Measurements from ENCODE around the gene DNER.
A peak's percentile ranks its signal among the peaks of the same experiment; 100 is the strongest.
"Not testable (repeated sequence)": the region's sequence is repeated elsewhere in the genome, so short reads cannot be mapped to it uniquely, and the experiment has no call there.

DNER gene

GRCh38 chr2:229714080-229714735, at the start of gene DNER:
Gene DNER (minus strand): TSS chr2:229714555. CDS start chr2:229714423, 132 bp downstream.
- peak; percentile 5 to 34 for DNase-seq

- DNase-seq: no peak
Measured at GRCh38 chr2:229761663-229762062, 47.3 kb upstream of the DNER start.

DNA sequence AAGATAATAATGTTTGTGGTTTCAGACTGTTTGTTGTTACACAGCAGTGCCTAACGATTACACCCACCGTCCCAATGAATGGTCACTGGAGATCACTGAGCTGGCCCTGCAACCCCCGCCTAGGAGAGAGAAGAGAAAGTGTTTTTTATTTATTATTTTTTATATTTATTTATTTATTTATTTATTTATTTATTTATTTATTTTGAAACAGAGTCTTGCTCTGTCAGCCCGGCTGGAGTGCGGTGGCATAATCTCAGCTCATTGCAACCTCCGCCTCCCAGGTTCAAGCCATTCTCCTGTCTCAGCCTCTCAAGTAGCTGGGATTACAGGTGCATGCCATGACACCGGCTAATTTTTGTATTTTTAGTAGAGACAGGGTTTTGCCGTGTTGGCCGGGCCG, 43.1 kb upstream of the DNER start:
- not testable (repeated sequence) for DNase-seq

DNA sequence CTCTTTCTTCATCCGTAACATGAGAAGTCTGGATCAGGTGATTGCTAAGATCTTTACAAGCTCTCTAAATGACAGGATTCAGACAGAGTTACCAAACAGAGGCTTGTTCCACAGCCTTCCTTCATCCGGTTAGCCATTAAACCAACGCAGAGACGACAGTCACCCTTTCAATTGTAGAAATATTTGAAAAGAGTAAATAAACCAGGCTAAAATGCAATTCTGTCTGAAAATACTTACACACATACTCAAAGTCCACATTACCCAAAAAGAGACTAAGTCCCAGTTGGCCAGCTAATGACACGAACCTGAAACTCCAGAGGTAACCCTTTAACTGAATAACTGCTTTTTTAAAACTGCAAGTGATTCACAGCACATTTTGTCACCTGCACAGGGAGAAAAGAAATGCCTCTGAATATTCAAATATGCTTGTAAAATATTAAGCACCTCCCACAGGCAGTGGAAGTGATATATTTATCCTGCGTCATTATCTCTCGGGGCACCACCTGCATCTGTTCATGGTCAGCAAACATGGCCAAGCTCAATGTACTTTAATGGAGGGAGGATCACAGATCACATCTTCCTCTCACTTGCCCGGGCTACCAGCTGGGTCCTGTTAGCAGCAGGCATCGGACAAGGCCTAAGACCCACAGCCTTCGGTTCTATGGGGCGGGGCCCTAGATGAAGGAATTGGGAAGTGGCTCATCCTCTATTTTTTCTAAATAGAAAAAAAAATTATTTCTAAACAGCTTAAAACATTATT, 38.8 kb upstream of the DNER start:
- DNase-seq: no peak

DNA sequence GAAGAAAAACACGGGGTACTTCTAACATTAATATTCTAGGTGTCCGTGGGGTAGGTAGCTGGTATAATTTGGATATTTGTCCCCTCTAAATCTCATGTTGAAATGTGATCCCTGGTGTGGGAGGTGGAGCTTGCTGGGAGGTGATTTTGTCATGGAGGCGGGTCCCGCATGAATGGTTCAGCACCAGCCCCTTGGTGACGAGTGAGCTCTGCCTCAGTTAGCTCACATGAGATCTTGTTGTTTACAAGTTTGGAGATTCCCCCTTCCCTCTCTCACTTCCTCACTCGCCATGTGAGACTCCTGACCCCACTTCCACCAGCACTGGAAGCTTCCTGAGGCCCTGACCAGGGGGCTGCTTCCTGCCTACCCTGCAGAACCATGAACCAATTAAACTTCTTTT, 35.4 kb upstream of the DNER start:
- DNase-seq: no peak

DNA sequence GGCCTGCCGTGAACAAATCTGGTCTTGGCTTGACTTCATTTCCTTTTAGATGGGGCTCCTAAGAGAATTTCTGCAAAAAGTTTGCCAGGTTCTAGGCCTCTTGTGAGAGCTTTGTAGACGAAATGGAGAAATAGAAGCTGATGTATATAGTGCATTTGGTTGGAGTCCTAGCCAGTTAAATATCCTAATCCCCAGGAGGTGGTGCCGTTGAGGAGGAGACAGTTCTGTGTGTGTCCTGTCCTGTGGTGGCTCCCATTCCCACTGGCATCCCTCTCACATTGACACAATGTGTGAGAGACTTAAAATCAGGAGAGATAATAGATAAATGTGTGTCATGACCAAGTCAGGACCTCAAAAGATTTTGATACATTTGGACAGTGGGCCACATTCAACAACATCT, 34.6 kb upstream of the DNER start:
- no peak for DNase-seq

DNA sequence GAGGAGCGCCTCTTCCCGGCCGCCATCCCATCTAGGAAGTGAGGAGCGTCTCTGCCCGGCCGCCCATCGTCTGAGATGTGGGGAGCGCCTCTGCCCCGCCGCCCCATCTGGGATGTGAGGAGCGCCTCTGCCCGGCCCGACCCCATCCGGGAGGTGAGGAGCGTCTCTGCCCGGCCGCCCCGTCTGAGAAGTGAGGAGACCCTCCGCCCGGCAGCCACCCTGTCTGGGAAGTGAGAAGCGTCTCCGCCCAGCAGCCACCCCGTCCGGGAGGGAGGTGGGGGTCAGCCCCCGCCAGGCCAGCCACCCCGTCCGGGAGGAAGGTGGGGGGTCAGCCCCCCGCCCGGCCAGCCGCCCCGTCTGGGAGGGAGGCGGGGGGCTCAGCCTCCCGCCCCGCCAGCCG, 28.3 kb upstream of the DNER start:
- DNase-seq: not testable (repeated sequence)

GRCh38 chr2:229740279-229740678, 25.9 kb upstream of the DNER start:
- DNase-seq: no peak

DNA sequence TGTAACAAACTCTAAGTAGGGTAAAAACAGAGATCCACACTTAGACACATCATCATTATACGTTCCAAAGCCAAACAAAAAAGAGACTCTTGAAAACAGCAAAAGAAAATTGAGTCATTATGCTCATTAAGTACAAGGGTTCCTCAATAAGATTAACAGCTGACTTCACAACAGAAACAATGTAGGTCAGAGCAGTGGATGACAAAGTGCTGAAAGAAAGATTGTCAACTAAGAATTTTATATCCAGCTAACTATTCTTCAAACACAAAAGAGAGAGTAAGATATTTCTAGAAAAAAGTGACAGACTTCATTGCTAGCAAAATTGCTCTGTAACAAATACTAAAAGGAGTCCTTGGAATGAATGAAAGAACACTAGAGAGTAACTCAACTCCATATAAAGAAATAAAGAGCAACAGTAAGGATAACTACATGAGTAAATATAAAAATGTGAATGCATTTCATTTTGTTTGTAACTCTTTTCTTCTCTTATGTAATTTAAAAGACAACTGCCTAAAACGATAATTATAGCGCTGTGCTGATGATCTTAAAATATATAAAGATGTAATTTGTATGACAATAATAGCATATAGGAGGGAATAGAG, 23.8 kb upstream of the DNER start:
- no peak for DNase-seq

DNA sequence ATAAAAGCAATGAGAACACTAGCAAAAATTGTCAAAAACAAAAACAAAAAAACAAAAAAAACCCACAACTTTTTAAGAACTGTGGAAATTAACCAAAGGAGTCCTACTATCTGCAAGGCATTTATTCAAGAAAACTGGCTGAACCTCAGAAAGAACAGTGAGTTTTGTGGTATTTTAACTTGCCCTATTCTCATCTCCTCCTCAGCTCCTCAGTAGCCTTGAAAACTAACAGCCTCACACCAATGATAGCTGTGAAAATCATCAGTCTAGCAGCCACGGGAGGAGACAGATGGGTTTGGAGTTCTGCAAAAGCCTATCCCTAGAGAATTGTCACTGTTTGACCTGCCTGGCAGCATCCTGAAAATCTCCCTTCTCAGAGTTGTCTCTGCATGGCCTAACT, 20.1 kb upstream of the DNER start:
- DNase-seq: no peak

- no peak for DNase-seq
Measured at GRCh38 chr2:229733611-229734245, 19.4 kb upstream of the DNER start.

DNA sequence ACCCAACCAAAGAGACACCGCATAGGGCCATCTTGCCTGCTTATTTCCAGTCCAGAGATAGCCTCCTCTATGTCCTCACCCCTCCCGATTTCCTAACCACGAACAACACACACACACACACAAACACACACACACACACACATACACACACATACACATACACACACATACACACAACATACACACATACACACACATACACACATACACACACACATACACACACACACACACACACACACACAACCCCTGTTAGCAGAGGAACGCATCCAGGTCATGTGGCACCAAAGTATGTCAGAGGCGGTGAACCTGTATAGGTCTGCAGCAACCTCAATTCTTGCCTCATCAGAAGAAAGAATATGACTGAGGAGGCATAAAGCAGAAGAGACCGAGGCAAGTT, 18.5 kb upstream of the DNER start:
- no peak for DNase-seq

- DNase-seq: no peak
Measured at GRCh38 chr2:229731916-229732315, 17.6 kb upstream of the DNER start.

DNA sequence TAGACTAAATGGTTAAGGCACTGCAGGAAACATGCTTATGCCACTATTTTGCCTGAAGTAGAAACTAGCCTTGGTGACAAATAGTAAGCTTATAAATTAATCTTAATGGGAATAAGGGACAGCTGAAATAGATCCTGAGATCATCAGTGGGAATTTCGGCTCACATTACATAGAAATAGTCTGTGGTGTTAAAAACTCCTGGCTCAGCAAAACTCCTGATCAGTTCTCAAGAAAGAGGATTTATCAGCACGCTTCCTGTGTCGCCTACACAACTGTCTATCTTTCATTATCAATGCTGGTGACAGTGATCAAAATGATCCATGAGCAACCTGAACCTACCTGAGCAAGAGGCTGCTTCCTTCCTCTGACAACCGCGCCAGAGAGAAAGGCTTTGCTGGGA, 17.0 kb upstream of the DNER start:
- no peak for DNase-seq

DNA sequence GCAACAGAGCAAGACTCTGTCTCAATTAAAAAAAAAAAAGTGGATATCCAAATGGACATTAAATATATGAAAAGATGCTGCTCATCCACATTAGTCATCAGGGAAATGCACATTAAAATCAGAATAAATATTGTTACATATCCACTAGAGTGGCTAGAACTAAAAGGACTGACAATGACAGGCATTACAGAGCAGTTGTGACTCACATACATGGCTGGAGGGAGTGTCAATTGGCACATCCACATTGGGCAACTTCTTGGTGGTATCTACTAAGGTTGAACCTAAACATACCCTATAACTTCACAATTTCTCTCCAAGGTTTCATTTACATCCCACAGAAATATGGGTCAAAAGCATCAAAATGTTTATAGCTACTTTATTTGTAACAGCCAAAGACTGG, 14.0 kb upstream of the DNER start:
- no peak for DNase-seq

- no peak for DNase-seq
Measured at GRCh38 chr2:229726643-229727042, 12.3 kb upstream of the DNER start.

DNA sequence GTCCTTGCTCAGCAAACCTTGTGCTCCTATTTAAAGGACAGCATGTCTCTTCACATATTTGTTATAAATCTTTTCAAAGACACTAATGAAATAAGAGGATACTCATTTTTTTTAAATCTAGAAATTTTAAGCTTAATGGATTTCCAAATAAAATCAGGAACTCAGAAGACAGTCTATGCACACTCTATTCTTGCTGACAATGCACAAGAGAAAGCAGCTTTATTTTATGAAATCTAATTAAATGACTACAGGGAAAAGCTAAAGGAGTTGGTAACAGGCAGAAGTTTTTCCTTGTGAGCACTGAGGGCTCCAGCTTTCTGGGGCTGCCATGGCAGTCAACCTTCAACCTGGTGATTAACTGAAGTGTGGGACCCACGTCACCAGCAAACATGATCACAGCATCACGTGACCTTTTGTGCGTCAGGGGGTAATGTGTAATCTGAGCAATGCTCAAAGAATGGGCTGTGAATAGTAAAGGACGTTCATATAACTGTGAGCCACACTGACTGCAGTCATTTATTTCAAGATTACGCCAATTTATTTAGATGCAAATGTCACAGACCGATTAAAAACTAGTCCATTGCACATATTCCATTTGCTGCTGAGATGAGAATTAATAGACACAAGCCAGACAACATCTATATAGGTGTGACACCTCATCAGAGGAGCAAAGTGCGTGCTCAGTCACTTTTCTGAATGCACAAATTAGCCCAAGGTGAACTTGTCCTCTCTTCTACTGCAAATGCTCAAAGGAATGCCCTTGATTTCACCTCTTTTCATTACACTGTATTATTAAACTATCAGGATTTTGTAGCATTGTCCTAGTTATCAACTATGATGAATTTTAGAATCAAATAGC, 11.6 kb upstream of the DNER start:
- no peak for DNase-seq

DNA sequence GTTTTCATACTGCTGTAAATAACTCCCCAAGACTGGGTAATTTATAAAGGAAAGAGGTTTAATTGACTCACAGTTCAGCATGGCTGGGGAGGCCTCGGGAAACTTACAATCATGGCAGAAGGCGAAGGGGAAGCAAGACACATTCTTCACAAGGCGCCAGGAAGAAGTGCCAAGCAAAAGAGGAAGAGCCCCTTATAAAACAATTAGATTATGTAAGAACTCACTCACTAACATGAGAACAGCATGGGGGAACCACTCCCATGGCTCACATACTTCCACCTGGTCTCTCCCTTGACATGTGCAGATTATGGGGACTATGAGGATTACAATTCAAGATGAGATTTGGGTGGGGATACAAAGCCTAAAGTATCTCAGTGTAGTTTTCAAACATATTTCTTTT, 8.8 kb upstream of the DNER start:
- not testable (repeated sequence) for DNase-seq

DNA sequence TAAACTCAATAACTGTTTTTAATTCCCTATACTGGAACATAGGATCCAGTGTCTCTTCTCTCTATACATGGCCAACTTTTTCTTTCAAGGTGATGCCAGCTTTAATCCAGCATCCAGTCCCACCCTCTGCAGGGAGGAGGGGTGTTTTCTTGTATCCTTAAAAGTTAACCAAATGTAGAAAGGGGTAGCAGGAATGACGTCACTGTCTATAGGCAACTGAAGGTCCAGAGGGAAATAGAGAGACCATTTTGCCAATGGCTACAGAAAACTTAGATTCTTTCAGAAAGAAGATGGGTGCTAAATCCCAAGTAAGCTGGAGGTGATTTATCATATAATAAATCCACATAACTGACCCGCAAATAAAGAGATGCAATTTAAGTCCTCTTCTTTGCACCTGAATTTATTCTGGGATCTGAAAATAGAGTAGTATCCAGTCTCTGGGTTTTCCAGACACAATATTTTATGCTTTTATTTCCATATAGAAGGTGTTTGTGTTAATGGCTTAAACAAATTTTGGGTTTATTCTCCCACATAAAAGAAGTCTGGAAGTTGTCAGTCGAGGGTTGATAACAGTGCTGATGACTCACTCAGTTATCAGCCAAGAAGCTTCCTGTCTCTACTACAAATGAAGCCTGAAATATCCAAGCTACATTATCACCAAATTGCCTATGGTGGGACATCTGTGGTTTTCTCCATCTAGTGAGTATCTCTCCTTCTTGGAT, 5.7 kb upstream of the DNER start:
- no peak for DNase-seq

- no peak for DNase-seq
Measured at GRCh38 chr2:229718057-229718456, 3.7 kb upstream of the DNER start.

- DNase-seq: peak in 1 of 2 donors; percentile 18
Measured at GRCh38 chr2:229715895-229716507, 1.6 kb upstream of the DNER start.
